Thymus (tissue), 11 donors: ENCODE measurements around the gene REC8. TPM values are rescaled to one million over a fixed set of nuclear protein-coding genes. Genes with fewer than 3 reads are reported as not detected.

Experiments used
- DNase-seq, 9 donors: peaks; one replicate each; pipeline ENCODE4 v3.0.0-alpha.2; 2013; ENCODE audit warnings: low spot score in 9 of 9, low read depth in 6 of 9, missing footprints in 1 of 9
- H3K27ac ChIP-seq, 2 donors: one replicate each; pipeline ENCODE4 v1.5.1; 2013; ENCODE audit warnings: control low read depth in 1 of 2, low read depth in 1 of 2, low read length in 1 of 2, mild to moderate bottlenecking in 1 of 2, moderate library complexity in 1 of 2
- H3K27me3 ChIP-seq, 2 donors: one replicate each; pipeline ENCODE4 v1.5.1; 2013; ENCODE audit warnings: low read length in 1 of 2; ENCODE audit not compliant: control insufficient read depth in 2 of 2, insufficient read depth in 1 of 2
- H3K36me3 ChIP-seq, 2 donors: one replicate each; pipeline ENCODE4 v1.5.1; 2013; ENCODE audit warnings: low read length in 1 of 2, mild to moderate bottlenecking in 1 of 2, moderate library complexity in 1 of 2; ENCODE audit not compliant: control insufficient read depth in 2 of 2, insufficient read depth in 2 of 2
- H3K4me1 ChIP-seq, 2 donors: one replicate each; pipeline ENCODE4 v1.5.1; 2013; ENCODE audit warnings: low read length in 2 of 2; ENCODE audit not compliant: control insufficient read depth in 2 of 2, insufficient read depth in 2 of 2
- H3K4me3 ChIP-seq, 2 donors: one replicate each; pipeline ENCODE4 v1.5.1; 2013; ENCODE audit warnings: low read length in 2 of 2, control low read depth in 1 of 2, mild to moderate bottlenecking in 1 of 2
- H3K9me3 ChIP-seq, 2 donors: one replicate each; pipeline ENCODE4 v1.5.1; 2013; ENCODE audit warnings: low read length in 1 of 2, mild to moderate bottlenecking in 1 of 2; ENCODE audit not compliant: control insufficient read depth in 2 of 2, insufficient read depth in 1 of 2
- WGBS: extraction: QIAGEN DNeasy Blood & Tissue Kit; methylation state at CpG from one replicate; pipeline ENCODE4 v1.1.7; 2013; 5-methylcytosine and 5-hydroxymethylcytosine counted together
- polyA plus RNA-seq: library from polyadenylated mRNA; stranded (reverse); fragments of 200-250 nt; gene quantifications from one replicate; pipeline ENCODE4 v1.2.3, GENCODE V29; 2013
- total RNA-seq: library from RNA; stranded (reverse); fragments of 120-200 nt; gene quantifications from one replicate; pipeline ENCODE4 v1.2.4, GENCODE V29; 2013
- donor health status: healthy.

The REC8 gene
- total and polyA plus RNA-seq, 2 donors, result 17.7 to 47.8 TPM

DNA sequence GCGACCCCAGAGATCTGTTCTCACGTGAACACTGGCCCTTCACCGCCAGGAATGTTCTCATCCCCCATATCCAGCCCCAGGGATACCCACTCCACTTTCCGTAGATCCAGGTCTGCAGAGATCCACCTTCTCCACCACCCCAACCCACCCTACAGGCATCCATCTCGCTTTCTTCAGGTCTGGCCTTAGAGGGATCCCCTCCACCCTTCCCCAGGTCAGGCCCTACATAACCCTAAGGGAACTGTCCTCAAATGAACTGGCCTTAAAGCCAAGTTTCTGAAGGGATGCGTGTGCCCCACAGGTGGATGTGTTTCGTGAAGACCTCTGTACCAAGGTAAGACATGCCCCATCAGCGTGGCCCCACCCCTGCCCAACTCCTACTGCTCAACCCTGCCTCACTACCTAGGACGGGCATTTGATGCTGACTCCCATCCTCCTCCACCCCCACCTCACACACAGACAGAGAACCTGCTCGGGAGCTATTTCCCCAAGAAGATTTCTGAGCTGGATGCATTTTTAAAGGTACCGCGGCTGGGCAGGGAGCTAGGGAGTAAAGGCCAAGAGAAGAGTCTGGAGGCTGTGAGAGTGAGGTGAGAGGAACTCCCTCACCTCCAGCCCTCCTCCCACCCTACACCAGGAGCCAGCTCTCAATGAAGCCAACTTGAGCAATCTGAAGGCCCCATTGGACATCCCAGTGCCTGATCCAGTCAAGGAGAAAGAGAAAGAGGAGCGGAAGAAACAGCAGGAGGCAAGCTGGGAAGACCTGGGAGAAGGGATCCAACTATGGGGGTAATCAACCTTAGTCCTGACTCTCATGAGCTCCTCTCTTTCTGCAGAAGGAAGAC is 35.0 kb upstream of the REC8 start:
- Histone ChIP-seq H3K9me3 (peaks cover 0 to 12% of the 10 kb centered on the region in 2 donors), H3K27ac (peak overlapping the region; percentile 50 to 89), H3K4me1 (peaks cover 30 to 56% of the 10 kb centered on the region in 2 donors), H3K4me3 (peak overlapping the region; percentile 78 to 79), H3K27me3 (no peaks in the 10 kb centered on the region), H3K36me3 (peaks cover 19 to 28% of the 10 kb centered on the region in 2 donors)
- WGBS, result 50% methylated on average over 13 of the region's 13 CpGs
- no peak for DNase-seq

DNA sequence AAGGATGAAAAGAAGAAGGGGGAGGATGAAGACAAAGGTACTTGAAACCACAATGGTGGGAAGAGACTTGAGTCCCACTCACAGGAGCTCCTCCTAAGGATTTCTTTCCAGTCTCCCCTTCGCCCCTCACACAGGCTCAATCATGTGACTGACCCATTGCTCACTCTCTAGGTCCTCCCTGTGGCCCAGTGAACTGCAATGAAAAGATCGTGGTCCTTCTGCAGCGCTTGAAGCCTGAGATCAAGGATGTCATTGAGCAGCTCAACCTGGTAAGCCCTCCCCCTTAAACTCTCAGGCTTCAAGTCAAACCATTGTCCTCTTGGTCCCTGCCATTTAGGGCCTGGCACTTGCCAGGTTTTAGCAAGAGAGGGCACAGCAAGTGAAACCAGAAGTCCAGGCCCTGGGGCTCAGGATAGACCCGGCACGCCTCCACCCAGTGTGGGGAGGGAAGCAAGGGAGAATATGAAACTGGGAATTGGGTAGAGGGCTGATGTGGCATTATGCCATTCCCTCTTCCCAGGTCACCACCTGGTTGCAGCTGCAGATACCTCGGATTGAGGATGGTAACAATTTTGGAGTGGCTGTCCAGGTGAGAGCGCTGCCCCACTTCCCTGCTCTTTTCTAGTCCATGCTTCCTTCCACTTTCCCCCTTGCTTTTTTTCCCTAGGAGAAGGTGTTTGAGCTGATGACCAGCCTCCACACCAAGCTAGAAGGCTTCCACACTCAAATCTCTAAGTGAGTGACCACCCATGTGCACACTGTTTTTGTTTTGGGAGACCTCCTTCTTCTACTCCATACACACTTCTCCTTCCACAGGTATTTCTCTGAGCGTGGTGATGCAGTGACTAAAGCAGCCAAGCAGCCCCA is 34.1 kb upstream of the REC8 start:
- no peak overlapping the region for H3K4me3 ChIP-seq
- peak overlapping the region in 1 of 2 donors; percentile 50 for H3K27ac ChIP-seq
- DNase-seq, result no peak
- WGBS, result 99% methylated on average over 8 of the region's 8 CpGs
- H3K27me3 ChIP-seq, result no peaks in the 10 kb centered on the region
- peaks cover 26 to 52% of the 10 kb centered on the region in 2 donors for H3K4me1 ChIP-seq
- peaks cover 19 to 31% of the 10 kb centered on the region in 2 donors for H3K36me3 ChIP-seq
- peaks cover 0 to 12% of the 10 kb centered on the region in 2 donors for H3K9me3 ChIP-seq

DNA sequence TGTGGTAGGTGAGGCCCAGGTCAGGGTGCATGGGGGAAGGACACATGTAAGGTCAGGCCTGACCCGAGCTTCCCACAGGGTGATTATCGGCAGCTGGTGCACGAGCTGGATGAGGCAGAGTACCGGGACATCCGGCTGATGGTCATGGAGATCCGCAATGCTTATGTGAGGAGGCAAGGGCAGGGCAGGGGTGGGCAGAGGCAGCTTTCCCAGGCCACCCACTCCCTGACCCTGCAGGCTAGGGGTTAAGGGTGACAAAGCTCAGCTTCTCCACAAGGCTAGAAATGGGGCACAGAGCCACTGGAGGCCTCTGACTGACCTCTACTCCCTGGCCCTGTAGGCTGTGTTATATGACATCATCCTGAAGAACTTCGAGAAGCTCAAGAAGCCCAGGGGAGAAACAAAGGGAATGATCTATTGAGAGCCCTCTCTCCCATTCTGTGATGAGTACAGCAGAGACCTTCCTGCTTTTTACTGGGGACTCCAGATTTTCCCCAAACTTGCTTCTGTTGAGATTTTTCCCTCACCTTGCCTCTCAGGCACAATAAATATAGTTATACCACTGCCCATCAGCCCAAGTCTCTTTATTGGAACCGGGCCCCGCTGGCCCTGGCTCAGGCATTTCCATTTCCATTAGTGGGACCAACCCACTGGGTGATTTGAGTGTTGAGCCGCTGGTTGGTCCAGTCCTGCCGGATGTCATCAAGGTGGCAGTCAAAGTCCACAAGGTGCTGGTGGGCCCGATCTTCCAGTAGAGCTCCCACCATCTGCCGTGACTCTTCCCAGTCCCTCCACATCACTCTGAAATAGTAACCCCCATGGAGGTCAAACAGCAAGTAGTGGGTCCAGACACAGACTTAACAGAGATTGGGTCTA is 33.2 kb upstream of the REC8 start:
- no peak for DNase-seq
- Histone ChIP-seq H3K9me3 (peaks cover 0 to 12% of the 10 kb centered on the region in 2 donors), H3K4me3 (no peak overlapping the region), H3K36me3 (peaks cover 24 to 39% of the 10 kb centered on the region in 2 donors), H3K27ac (no peak overlapping the region), H3K27me3 (no peaks in the 10 kb centered on the region), H3K4me1 (peaks cover 26 to 48% of the 10 kb centered on the region in 2 donors)
- 98% methylated on average over 13 of the region's 13 CpGs for WGBS

DNA sequence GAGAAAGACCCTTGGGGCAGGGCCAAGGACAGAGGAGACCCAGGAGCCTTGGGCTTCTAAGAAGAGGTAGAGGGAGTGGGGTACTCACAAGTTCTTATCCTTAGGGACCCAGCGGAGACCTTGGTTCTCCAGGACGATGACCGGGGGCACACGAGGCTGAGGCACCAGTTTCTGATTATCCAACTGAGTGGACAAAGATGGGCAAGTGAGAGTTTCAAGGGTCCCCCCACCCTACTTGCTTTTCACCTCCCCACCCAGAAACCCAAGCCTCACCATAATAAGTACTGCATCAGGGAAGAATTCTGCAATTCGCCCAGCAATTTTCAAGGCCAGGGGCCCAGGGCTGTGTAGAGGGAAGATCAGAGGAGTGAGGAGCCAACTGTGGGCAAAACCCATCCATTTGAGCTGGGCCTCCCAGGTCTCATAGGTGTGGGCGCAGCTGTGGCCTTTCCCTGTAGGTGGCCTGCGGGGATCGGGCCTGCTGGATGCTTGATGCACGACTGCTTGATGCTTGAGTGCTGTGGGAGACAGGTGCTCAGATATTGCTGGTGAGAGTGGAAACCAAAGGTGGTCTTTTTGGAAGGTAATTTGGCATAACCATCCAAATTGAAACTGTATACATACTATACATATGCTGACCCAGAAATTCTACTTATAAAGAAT is 32.5 kb upstream of the REC8 start:
- H3K27me3 ChIP-seq, result no peaks in the 10 kb centered on the region
- peaks cover 0 to 12% of the 10 kb centered on the region in 2 donors for H3K9me3 ChIP-seq
- DNase-seq, result no peak
- no peak overlapping the region for H3K4me3 ChIP-seq
- H3K4me1 ChIP-seq, result peaks cover 26 to 52% of the 10 kb centered on the region in 2 donors
- H3K36me3 ChIP-seq, result peaks cover 31 to 46% of the 10 kb centered on the region in 2 donors
- WGBS, result 97% methylated on average over 9 of the region's 9 CpGs
- no peak overlapping the region for H3K27ac ChIP-seq

DNA sequence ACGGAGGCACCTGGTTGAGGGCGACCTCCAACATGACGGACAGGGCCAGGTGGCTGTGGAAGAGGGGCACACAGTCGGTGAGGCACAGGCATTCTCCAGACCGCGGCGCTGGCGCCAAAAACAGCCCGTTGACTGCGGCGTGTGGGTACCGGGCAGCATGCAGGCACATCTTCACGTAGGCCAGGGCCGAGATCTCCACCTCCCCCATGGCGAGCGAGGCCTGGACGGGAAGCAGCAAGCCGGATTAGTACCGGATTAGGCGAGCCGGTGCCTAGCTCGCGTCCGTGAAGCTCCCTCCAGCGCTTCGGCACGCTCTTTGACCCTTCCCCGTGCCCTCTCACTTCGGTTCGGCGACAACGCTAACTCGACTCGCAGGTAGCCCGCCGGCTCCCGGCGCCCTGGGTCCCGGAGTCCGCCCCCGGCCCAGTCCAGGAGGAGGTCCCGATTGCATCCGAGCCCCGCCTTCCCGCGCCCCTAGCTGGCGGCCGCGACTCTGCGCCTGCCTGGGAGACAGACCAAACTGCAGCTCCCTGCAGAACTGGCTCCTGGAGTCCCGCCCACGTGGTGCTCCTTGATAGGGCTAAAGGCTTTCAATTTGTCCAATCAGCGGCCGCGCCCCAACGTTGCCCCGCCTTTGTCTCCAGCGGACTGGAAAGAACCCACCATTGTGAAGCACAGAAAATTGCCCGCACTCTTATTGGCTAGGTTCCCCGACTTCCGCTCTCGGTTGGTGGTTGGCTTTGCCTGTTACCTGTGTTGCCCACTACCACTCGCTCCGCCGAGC is 30.6 kb upstream of the REC8 start, which contains the start of gene EMC9:
EMC9 (minus strand) TSS at position 495 of the 784 bp plus-strand sequence; CDS start at position 208, 287 bp downstream.
- peak; percentile 97 to 100 (median 99) for DNase-seq
- peaks cover 32 to 62% of the 10 kb centered on the region in 2 donors for H3K4me1 ChIP-seq
- peaks cover 31 to 55% of the 10 kb centered on the region in 2 donors for H3K36me3 ChIP-seq

DNA sequence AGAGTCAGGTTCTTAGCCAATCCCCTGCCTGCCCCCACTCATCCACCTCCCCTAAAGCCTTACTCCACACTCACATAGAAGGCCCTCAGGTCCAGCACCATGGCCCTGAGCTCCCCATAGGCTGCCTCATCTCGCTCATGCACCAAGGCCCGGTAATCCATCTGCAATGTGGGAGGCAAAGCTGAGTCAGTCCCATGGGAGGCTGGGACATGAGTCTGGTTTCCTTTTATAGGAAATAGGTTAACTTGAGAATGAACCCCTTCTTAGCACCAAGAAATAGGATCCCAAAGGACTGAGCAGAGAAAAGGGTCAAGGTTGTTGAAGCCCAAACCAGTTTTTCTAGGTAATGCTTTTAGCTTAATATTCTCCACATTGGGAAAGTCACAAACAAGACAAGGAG is 28.4 kb upstream of the REC8 start:
- peaks cover 31 to 52% of the 10 kb centered on the region in 2 donors for H3K4me1 ChIP-seq
- H3K9me3 ChIP-seq, result peaks cover 0 to 12% of the 10 kb centered on the region in 2 donors
- no peak overlapping the region for H3K4me3 ChIP-seq
- no peaks in the 10 kb centered on the region for H3K27me3 ChIP-seq
- H3K27ac ChIP-seq, result no peak overlapping the region
- peaks cover 21 to 42% of the 10 kb centered on the region in 2 donors for H3K36me3 ChIP-seq
- 97% methylated on average over 2 of the region's 2 CpGs for WGBS
- DNase-seq, result no peak

More for the DNA sequence above, 30.6 kb upstream of the REC8 start, which contains the start of gene EMC9:
- peak within 1 kb of the TSS; percentile 96 to 98 for H3K27ac ChIP-seq
- H3K9me3 ChIP-seq, result peaks cover 0 to 12% of the 10 kb centered on the region in 2 donors
- WGBS, result under 1% methylated on average over 65 of the region's 65 CpGs
- no peaks in the 10 kb centered on the region for H3K27me3 ChIP-seq
- H3K4me3 ChIP-seq, result peak within 1 kb of the TSS; percentile 86 to 98

DNA sequence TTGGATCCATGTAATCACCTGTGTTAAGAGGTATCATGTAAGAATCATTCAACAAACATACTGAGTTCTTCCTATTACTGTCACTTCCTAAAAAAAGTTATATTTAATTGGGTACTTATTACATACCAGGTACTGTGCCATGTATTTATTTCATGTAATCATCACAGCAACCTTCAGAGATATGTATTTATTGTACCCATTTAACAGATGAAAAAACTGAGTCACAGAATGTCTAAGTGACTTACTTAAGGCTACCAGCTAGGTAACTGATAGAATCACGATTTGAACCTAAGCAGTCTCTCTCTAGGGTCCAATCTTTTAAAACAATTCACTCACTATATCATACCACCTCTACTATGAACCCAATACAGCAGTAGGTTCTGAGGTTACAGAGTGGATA is 27.4 kb upstream of the REC8 start:
- Histone ChIP-seq H3K4me1 (peaks cover 27 to 49% of the 10 kb centered on the region in 2 donors), H3K27ac (no peak overlapping the region), H3K9me3 (peaks cover 0 to 12% of the 10 kb centered on the region in 2 donors), H3K36me3 (peaks cover 15 to 41% of the 10 kb centered on the region in 2 donors), H3K4me3 (no peak overlapping the region), H3K27me3 (no peaks in the 10 kb centered on the region)
- WGBS, result 99% methylated on average over 1 of the region's 1 CpG
- no peak for DNase-seq
